GM12878 (cell line): Measurements from ENCODE around the gene CSE1L. TPM values are rescaled to one million over a fixed set of nuclear protein-coding genes. Genes with fewer than 3 reads are reported as not detected.

Experiments used
- ATAC-seq: fragments of 200-7000 bp; cut with Tn5 transposase; 3 replicates; pipeline ENCODE4 v1.9.1; 2020; ENCODE audit warnings: mild to moderate bottlenecking, moderate library complexity
- BruUV-seq: library from RNA; stranded (reverse); fragments of 400-500 nt; replicated peaks from 2 replicates; lab custom pipeline; 2021; lab: Mats Ljungman, UMichigan
- CTCF ChIA-PET: fragments of 300-600 bp; sonication (Branson Sonifier 250); formaldehyde crosslinking; extraction: SDS; loops from one replicate; lab custom pipeline; 2021; ENCODE audit warnings: inconsistent platforms; lab: Yijun Ruan, JAX
- POLR2A ChIA-PET: fragments of 350-600 bp; formaldehyde crosslinking; extraction: SDS; loops from one replicate; lab custom pipeline; 2021; ENCODE audit warnings: inconsistent platforms; lab: Charles Lee
- RAD21 ChIA-PET: fragments of 300-600 bp; sonication (Branson Sonifier 250); formaldehyde crosslinking; loops from one replicate; lab custom pipeline; 2023; ENCODE audit warnings: antibody characterized with exemption; ENCODE audit not compliant: unreplicated experiment; lab: Charles Lee
- SMC1A ChIA-PET: fragments of 300-600 bp; sonication (Branson Sonifier 250); formaldehyde crosslinking; loops from one replicate; lab custom pipeline; 2023; ENCODE audit not compliant: unreplicated experiment, uncharacterized antibody; lab: Charles Lee
- DNase-seq: peaks from one replicate; pipeline ENCODE4 v3.0.0-alpha.2; 2011; ENCODE audit warnings: low read depth, low spot score
- FAIRE-seq: peaks from 3 replicates; lab custom pipeline; 2011; peaks lifted over from hg19 to GRCh38; lab: Jason Lieb, UNC
- H2AFZ ChIP-seq: 2 replicates; pipeline ENCODE4 v1.6.0; 2011; ENCODE audit warnings: low read depth, low read length, control low read depth; ENCODE audit not compliant: control insufficient read depth
- H3K27ac ChIP-seq: 2 replicates; pipeline ENCODE4 v1.5.1; 2011; ENCODE audit warnings: control low read depth; ENCODE audit not compliant: control insufficient read depth, insufficient read depth
- H3K27me3 ChIP-seq, 2 experiments: replicated peaks in 1 of 2; 2 replicates each; pipeline versions ENCODE4 v1.6.0 to v1.6.1; 2011; ENCODE audit warnings: low read length in 1 of 2; ENCODE audit not compliant: control insufficient read depth in 2 of 2, insufficient read depth in 2 of 2
- H3K36me3 ChIP-seq, 2 experiments: 2 replicates each; pipeline ENCODE4 v1.5.1; 2011; ENCODE audit warnings: low read length in 1 of 2; ENCODE audit not compliant: control insufficient read depth in 2 of 2, insufficient read depth in 2 of 2
- H3K4me1 ChIP-seq: 2 replicates; pipeline ENCODE4 v1.6.1; 2011; ENCODE audit warnings: mild to moderate bottlenecking, low read length, moderate library complexity, mixed read lengths; ENCODE audit not compliant: control insufficient read depth, insufficient read depth
- H3K4me2 ChIP-seq: 2 replicates; pipeline ENCODE4 v1.6.0; 2011; ENCODE audit warnings: control low read depth; ENCODE audit not compliant: control insufficient read depth, insufficient read depth
- H3K4me3 ChIP-seq: fragments of 200-600 bp; sonication (generic); 2 replicates; pipeline ENCODE4 v1.5.1; 2016
- H3K79me2 ChIP-seq: 2 replicates; pipeline ENCODE4 v1.6.0; 2011; ENCODE audit warnings: low read length; ENCODE audit not compliant: control insufficient read depth, insufficient read depth
- H3K9ac ChIP-seq: 2 replicates; pipeline ENCODE4 v1.8.0; 2011; ENCODE audit warnings: low read length, control low read depth, mixed read lengths; ENCODE audit not compliant: control insufficient read depth, insufficient read depth
- H3K9me3 ChIP-seq: replicated peaks from 3 replicates; pipeline ENCODE4 v1.5.1; 2011; ENCODE audit warnings: mild to moderate bottlenecking, low read length; ENCODE audit not compliant: control insufficient read depth, insufficient read depth
- H4K20me1 ChIP-seq: 2 replicates; pipeline ENCODE4 v1.6.0; 2011; ENCODE audit not compliant: control insufficient read depth, insufficient read depth
- BRCA1 ChIP-seq: IDR thresholded peaks from 2 replicates; pipeline ENCODE4 v1.6.1; 2011; ENCODE audit warnings: low read depth, low read length, improper control_type of control experiment
- CHD4 ChIP-seq: fragments of 200-600 bp; sonication (generic); IDR thresholded peaks from 2 replicates; pipeline ENCODE4 v1.6.1; 2016; ENCODE audit warnings: mild to moderate bottlenecking
- KAT2A ChIP-seq: conservative IDR thresholded peaks from 2 replicates; pipeline ENCODE4 v1.6.1; 2011; ENCODE audit warnings: low read depth, low read length; ENCODE audit not compliant: control insufficient read depth
- POLR2AphosphoS2 ChIP-seq: IDR thresholded peaks from 2 replicates; pipeline ENCODE4 v1.6.1; 2011; ENCODE audit warnings: low read depth, mild to moderate bottlenecking, low read length, improper control_type of control experiment, moderate library complexity
- WGBS: methylation state at CpG from one replicate; pipeline ENCODE4 v1.1.6; 2016; ENCODE audit warnings: low lambda C conversion rate; ENCODE audit not compliant: insufficient replicate concordance, insufficient coverage; ENCODE audit errors: missing lambda C conversion rate; 5-methylcytosine and 5-hydroxymethylcytosine counted together
- in situ Hi-C: fragments of 300-500 bp; cut with MboI; formaldehyde crosslinking; loops from 9 replicates; pipeline ENCODE4 v1.14.3; 2018; ENCODE audit warnings: mixed read lengths
- intact Hi-C: fragments of 100-400 bp; cut with micrococcal nuclease; formaldehyde crosslinking; loops from one replicate; pipeline ENCODE4 v1.14.2; 2022; ENCODE audit not compliant: unreplicated experiment
- polyA plus RNA-seq, 11 experiments: library from polyadenylated mRNA; depleted of rRNA in 4 of 11; unstranded in 6 of 11; stranded (reverse) in 5 of 11; fragments of >200 nt; fragmentation: Nextera tagmentation in 4 of 11; fragmentation: Illumina TruSeq in 1 of 11; extraction: Ambion mirVana in 4 of 11; extraction: Trizol in 1 of 11; gene quantifications; 1 replicate in 1 of 11; 2 replicates in 10 of 11; pipeline versions ENCODE4 v1.2.1 to v1.2.3, GENCODE V29; 2011 to 2016; ENCODE audit warnings: inconsistent platforms in 2 of 11, missing spikeins in 2 of 11, low read depth in 1 of 11
- total RNA-seq, 4 experiments: library from RNA; depleted of rRNA in 3 of 4; stranded (reverse); fragments of >200 nt in 3 of 4; fragmentation: Illumina TruSeq in 1 of 4; extraction: Trizol in 1 of 4; gene quantifications; 2 replicates each; pipeline versions ENCODE4 v1.2.1 to v1.2.3, GENCODE V29; 2013 to 2021
- TF ChIP-seq, protein P1 (sequence below): fragments of 450-650 bp; IDR thresholded peaks from 2 replicates; pipeline ENCODE4 v1.6.1; 2018; ENCODE audit warnings: mild to moderate bottlenecking, low read depth, moderate library complexity; ENCODE audit not compliant: partially characterized antibody

Gene CSE1L
- total and polyA plus RNA-seq, 10 of the 15 experiments (the other 5 are each of a cell fraction or from before 2014, with no cell fraction given), result 72.4 to 213 (median 117) TPM

- no peak for TF ChIP-seq CHD4
- TF ChIP-seq KAT2A, result no peak
- TF ChIP-seq, protein P1, sequence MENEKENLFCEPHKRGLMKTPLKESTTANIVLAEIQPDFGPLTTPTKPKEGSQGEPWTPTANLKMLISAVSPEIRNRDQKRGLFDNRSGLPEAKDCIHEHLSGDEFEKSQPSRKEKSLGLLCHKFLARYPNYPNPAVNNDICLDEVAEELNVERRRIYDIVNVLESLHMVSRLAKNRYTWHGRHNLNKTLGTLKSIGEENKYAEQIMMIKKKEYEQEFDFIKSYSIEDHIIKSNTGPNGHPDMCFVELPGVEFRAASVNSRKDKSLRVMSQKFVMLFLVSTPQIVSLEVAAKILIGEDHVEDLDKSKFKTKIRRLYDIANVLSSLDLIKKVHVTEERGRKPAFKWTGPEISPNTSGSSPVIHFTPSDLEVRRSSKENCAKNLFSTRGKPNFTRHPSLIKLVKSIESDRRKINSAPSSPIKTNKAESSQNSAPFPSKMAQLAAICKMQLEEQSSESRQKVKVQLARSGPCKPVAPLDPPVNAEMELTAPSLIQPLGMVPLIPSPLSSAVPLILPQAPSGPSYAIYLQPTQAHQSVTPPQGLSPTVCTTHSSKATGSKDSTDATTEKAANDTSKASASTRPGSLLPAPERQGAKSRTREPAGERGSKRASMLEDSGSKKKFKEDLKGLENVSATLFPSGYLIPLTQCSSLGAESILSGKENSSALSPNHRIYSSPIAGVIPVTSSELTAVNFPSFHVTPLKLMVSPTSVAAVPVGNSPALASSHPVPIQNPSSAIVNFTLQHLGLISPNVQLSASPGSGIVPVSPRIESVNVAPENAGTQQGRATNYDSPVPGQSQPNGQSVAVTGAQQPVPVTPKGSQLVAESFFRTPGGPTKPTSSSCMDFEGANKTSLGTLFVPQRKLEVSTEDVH, result no peak
Observed at GRCh38 chr20:49106328-49106727, 60.2 kb downstream of the CSE1L start (continued).

DNA sequence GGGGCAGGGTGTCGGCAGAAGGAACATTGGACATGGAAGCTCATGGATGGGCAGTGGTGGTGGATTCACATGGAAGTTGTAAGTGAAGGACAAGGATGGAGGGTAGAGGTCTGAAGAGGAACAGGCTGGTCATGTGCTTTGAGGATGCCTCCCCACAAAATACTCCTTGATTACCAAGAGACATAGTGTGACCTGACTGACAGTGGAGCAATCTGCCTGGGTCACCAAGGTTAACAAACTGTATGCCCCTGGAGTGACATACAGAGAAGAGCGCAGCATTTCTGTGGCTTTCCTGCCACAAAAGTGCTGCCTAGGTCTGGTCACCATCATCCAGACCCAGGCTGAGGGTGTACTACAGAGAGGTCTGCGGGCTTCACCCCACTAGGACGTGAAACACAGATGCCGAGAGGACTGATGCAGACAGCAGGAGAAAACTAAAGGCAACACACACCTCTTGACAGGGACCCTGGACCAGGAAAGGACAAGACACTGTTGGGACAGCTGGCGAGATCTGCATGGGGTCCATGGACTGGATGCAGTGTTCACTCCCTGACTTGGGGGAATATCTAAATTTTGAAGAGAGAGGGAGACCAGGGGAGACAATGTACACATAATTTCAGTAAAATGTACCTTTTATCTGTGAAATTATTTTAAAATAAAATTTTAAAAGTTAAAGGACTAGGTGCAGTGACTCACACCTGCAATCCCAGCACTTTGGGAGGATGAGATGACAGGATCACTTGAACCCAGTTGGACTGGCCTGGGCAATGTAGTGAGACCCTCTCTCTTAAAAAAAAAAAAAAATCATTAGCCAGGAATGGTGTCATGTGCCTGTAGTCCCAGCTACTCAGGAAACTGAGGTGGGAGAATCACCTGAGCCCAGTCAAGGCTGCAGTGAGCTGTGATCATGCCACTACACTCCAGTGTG is 64.9 kb downstream of the CSE1L start:
- Histone ChIP-seq H3K4me3 (no peak overlapping the region), H3K27me3 (no peaks in the 10 kb centered on the region), H4K20me1 (no peaks in the 10 kb centered on the region), H3K4me1 (no peaks in the 10 kb centered on the region), H3K79me2 (no peaks in the 10 kb centered on the region), H3K9ac (no peak overlapping the region), H3K9me3 (no peaks in the 10 kb centered on the region; the same call in 2 of the 3 replicates), H3K27ac (no peak overlapping the region), H3K4me2 (no peak overlapping the region), H2AFZ (no peak overlapping the region), H3K36me3 (peaks cover 10 to 16% of the 10 kb centered on the region in 2 experiments)
- 93% methylated on average over 6 of the region's 6 CpGs for WGBS
- FAIRE-seq (no peak), DNase-seq (no peak), ATAC-seq (peak; percentile 29)
- ChIA-PET CTCF (no interaction called here), RAD21 (no interaction called here), SMC1A (interaction anchor here (0.9 kb wide), 1 partner anchor 27 kb away, joined by 3 read pairs; no protein-coding TSS in a partner anchor), POLR2A (no interaction called here)
- in situ Hi-C loops, result no loop called here
- TF ChIP-seq BRCA1 (no peak), POLR2AphosphoS2 (0 out of 2 replicates have a peak, but pooled peaks have one; percentile 35)
- intact Hi-C loops, result no loop called here
- BruUV-seq, result no TSS peak
